Activated gamma-delta T cell (primary cell): ENCODE measurements around the gene TRIM37.

Source experiments
- DNase-seq: peaks from one replicate; lab custom pipeline; 2025; lab: John Stamatoyannopoulos, UW

The TRIM37 gene

DNA sequence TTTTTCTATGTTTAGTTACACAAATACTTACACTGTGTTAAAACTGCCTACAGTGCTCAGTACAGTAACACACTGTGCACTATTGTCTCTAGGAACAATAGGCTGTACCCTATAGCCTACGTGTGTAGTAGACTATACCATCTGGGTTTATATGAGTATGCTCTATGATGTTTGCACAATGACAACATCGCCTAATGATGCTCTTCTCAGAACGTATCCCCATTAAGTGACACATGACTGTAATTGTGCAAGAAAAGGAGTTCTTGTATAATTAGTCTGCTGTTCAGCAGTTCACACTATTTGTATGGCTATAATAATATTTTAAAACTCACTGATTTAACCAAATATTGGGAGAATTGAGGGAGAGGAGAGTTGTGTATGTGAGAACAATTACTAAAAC, 173.7 kb downstream of the TRIM37 start:
- no peak for DNase-seq
